ENCODE measurements around the gene EXD2.

GRCh38 chr14:69249603-69250002, 58.3 kb downstream of the EXD2 start:
- TF ChIP-seq CTCF (IDR thresholded peaks at IDR 0.05) (no peak), REST (IDR thresholded peaks at IDR 0.05; ENCODE audit: insufficient read depth in 1 of 2, low read depth in 2 of 2, low read length in 1 of 2) (no peak)

Measured in Panc1 (cell line).